Sigmoid colon (tissue), 3 donors: ENCODE data around the gene IGF2BP3.

Experiments used
- CTCF ChIP-seq, 4 experiments: fragments of 450-650 bp in 3 of 4; fragments of 200-600 bp in 1 of 4; IDR thresholded peaks; one replicate each; pipeline ENCODE4 v1.5.1; 2016 to 2019; ENCODE audit warnings: antibody characterized with exemption in 4 of 4, mild to moderate bottlenecking in 3 of 4, moderate library complexity in 2 of 4
- POLR2A ChIP-seq, 2 donors: fragments of 450-650 bp; IDR thresholded peaks; one replicate each; pipeline ENCODE4 v1.6.1; 2016; ENCODE audit warnings: antibody characterized with exemption in 2 of 2, mild to moderate bottlenecking in 2 of 2, moderate library complexity in 2 of 2

- TF ChIP-seq CTCF (IDR thresholded peaks at IDR 0.05), result no peak
- TF ChIP-seq POLR2A (IDR thresholded peaks at IDR 0.05), result no peak
Measured at GRCh38 chr7:23283086-23283485, 187.2 kb downstream of the IGF2BP3 start.
